Measurements from ENCODE around the gene CMPK2. TPM values are rescaled to one million over a fixed set of nuclear protein-coding genes. Genes with fewer than 3 reads are reported as not detected.

CMPK2 gene
- total RNA-seq, 2 experiments from 2014 or later: 7.2 to 7.7 TPM

DNA sequence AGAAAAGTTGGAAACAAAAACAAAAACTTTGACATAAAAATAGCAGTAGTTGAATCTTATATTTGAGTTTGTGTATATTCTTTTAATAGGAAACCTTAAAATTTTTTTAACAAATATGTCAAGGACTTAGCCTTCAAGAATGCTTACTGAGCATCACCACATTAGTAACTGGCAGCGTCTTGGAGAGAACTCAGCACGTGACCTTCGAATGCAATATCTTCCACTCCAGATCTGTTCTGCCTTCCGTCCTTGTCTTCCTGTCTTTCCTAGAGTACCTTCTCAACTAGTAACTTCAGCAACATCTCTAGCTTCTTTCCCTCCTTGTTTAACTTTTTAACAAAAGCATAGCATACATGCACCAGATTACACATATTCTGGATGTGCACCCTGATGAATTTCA is 12.8 kb upstream of the CMPK2 start:
- CTCF ChIA-PET: interaction anchor here (1.1 to 5.3 kb wide), 9 partner anchors 12 to 53 kb away, joined by 3 to 54 read pairs (median 5); partner anchors contain the start of gene CMPK2
- peaks cover 58% of the 10 kb centered on the region for H3K4me1 Mint-ChIP-seq (ENCODE audit: low read depth)
- H3K27me3 Mint-ChIP-seq (ENCODE audit: low read depth): no peaks in the 10 kb centered on the region
- no peak for DNase-seq
- H3K27ac Mint-ChIP-seq: no peak overlapping the region
- peaks cover 5% of the 10 kb centered on the region for H3K9me3 Mint-ChIP-seq
- H3K4me3 Mint-ChIP-seq: peak overlapping the region; percentile 49
- H3K36me3 Mint-ChIP-seq (ENCODE audit: low read depth): peaks cover 6% of the 10 kb centered on the region
- intact Hi-C loops (cut with micrococcal nuclease): loop anchor here (5.0 to 10.0 kb wide), 2 partner anchors 314 to 1666 kb away; no protein-coding TSS in a partner anchor

DNA sequence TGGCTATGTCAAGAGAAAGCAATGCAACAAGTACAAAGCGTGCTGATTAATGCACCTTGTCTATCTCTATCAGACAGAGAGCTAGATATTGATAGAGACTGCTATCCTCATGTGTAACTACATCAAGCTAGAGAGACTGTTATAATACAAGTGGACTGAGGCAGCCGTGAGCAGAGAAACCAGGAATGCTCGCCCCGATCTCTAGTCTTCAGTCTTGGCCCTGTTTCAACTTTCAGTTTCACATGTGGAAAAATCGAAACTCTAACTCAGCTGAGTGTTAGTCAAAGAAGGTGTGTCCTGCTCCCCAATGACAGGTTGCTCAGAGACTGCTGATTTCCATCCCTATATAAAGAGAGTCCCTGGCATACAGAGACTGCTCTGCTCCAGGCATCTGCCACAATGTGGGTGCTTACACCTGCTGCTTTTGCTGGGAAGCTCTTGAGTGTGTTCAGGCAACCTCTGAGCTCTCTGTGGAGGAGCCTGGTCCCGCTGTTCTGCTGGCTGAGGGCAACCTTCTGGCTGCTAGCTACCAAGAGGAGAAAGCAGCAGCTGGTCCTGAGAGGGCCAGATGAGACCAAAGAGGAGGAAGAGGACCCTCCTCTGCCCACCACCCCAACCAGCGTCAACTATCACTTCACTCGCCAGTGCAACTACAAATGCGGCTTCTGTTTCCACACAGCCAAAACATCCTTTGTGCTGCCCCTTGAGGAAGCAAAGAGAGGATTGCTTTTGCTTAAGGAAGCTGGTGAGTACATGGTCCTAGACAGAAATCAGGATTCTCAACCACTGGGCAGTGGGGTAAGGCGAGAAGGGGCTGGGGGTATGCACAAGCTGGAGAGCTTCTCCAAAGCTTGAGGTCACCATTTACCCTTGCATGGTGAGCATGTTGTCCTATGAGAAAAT is 11.9 kb upstream of the CMPK2 start, which contains the start of gene RSAD2:
RSAD2 (plus strand) TSS at position 376 of the 903 bp plus-strand sequence; CDS start at position 400, 24 bp downstream.
- peak within 1 kb of the TSS; percentile 68 for H3K4me3 Mint-ChIP-seq
- intact Hi-C loops (cut with micrococcal nuclease): loop anchor here (1.0 to 10.0 kb wide), 7 partner anchors 11 to 1667 kb away; no protein-coding TSS in a partner anchor
- no peak within 1 kb of the TSS for H3K27ac Mint-ChIP-seq
- DNase-seq: peak; percentile 45
- CTCF ChIA-PET: interaction anchor here (0.7 to 5.3 kb wide), 10 partner anchors 11 to 166 kb away, joined by 3 to 54 read pairs (median 4); partner anchors contain the start of gene CMPK2
- peaks cover 4% of the 10 kb centered on the region for H3K36me3 Mint-ChIP-seq (ENCODE audit: low read depth)
- H3K27me3 Mint-ChIP-seq (ENCODE audit: low read depth): no peaks in the 10 kb centered on the region
- peaks cover 5% of the 10 kb centered on the region for H3K9me3 Mint-ChIP-seq
- peaks cover 66% of the 10 kb centered on the region for H3K4me1 Mint-ChIP-seq (ENCODE audit: low read depth)

DNA sequence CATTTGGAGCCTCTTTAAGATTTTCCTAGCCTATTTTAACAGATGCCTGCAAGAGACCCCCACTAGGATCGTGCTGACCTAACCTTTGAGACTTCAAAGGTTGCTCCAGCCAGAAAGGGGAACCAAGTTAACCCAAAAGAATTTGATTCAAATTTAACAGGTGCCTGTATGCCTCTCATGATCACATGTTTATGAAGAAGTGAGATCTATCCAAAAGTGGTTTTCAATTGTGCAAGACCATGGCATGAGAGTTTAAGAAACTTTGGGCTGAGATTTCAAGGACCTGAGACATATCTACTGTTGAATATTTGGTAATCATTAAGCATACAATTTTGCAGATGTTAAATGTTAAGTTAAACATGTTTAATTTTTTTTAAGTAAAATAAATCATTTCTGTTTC is 10.6 kb upstream of the CMPK2 start:
- CTCF ChIA-PET: interaction anchor here (0.8 to 5.3 kb wide), 4 partner anchors 10 to 38 kb away, joined by 4 to 54 read pairs (median 22); partner anchors contain the start of gene CMPK2
- intact Hi-C loops (cut with micrococcal nuclease): loop anchor here (5.0 to 10.0 kb wide), 2 partner anchors 316 to 1668 kb away; no protein-coding TSS in a partner anchor
- peaks cover 4% of the 10 kb centered on the region for H3K36me3 Mint-ChIP-seq (ENCODE audit: low read depth)
- H3K27me3 Mint-ChIP-seq (ENCODE audit: low read depth): no peaks in the 10 kb centered on the region
- H3K4me3 Mint-ChIP-seq: no peak overlapping the region
- H3K4me1 Mint-ChIP-seq (ENCODE audit: low read depth): peaks cover 68% of the 10 kb centered on the region
- H3K27ac Mint-ChIP-seq: no peak overlapping the region
- peaks cover 5% of the 10 kb centered on the region for H3K9me3 Mint-ChIP-seq
- DNase-seq: no peak

DNA sequence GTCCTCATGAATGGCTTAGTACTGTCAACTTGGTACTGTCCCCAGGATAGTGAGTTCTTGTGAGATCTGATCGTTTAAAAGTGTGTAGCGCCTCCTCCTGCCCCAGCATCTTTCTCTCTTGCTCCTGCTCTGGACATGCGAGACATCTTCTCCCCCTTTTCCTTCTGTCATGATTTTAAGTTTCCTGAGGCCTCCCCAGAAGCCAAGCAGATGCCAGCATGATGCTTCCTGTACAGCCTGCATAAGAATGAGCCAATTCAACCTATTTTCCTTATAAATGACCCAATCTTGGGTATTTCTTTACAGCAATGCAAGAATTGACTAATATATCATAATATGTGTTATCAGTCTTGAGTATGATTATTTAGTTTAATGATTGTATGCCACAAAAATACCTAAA is 8.3 kb upstream of the CMPK2 start:
- CTCF ChIA-PET: interaction anchor here (1.0 kb wide), 1 partner anchor 8 kb away, joined by 3 read pairs; the partner anchor contains the start of gene CMPK2
- H3K4me1 Mint-ChIP-seq (ENCODE audit: low read depth): peaks cover 53% of the 10 kb centered on the region
- intact Hi-C loops (cut with micrococcal nuclease): loop anchor here (10.0 kb wide), 1 partner anchor 1671 kb away; no protein-coding TSS in a partner anchor
- no peak overlapping the region for H3K27ac Mint-ChIP-seq
- H3K9me3 Mint-ChIP-seq: peaks cover 5% of the 10 kb centered on the region
- no peaks in the 10 kb centered on the region for H3K27me3 Mint-ChIP-seq (ENCODE audit: low read depth)
- DNase-seq: no peak
- peaks cover 4% of the 10 kb centered on the region for H3K36me3 Mint-ChIP-seq (ENCODE audit: low read depth)
- H3K4me3 Mint-ChIP-seq: no peak overlapping the region

DNA sequence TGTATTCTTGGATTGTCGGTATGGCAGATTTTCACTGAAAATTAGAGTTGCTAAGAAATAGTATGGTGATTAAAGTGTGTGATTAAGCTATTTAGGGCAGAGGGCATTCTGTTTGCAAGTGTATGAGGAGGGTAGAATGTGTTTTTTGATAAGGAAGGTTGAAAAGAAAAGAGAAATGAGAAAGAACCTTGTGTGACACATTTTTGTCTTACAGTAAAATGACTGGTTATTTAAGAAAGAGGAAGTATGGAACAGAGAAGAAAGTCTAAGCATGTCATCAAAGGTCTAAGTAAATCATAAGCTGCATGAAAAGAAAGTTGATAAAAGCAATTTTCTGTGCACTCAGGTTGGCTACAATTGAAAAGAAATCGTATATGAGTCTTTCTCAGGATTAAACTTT is 6.7 kb upstream of the CMPK2 start:
- Mint-ChIP-seq H3K9me3 (peaks cover 5% of the 10 kb centered on the region), H3K27ac (peak overlapping the region; percentile 37), H3K36me3 (ENCODE audit: low read depth) (peaks cover 4% of the 10 kb centered on the region), H3K4me1 (ENCODE audit: low read depth) (peaks cover 39% of the 10 kb centered on the region), H3K4me3 (peak overlapping the region; percentile 34), H3K27me3 (ENCODE audit: low read depth) (no peaks in the 10 kb centered on the region)
- DNase-seq: no peak
- intact Hi-C loops (cut with micrococcal nuclease): loop anchor here (10.0 kb wide), 1 partner anchor 1672 kb away; no protein-coding TSS in a partner anchor
- CTCF ChIA-PET: interaction anchor here (0.9 to 2.3 kb wide), 3 partner anchors 24 to 172 kb away, joined by 3 to 13 read pairs (median 3); no protein-coding TSS in a partner anchor

GRCh38 chr2:6866982-6867381 is 1.3 kb upstream of the CMPK2 start:
- H3K27ac Mint-ChIP-seq: no peak overlapping the region
- H3K4me1 Mint-ChIP-seq (ENCODE audit: low read depth): peaks cover 21% of the 10 kb centered on the region
- peaks cover 10% of the 10 kb centered on the region for H3K36me3 Mint-ChIP-seq (ENCODE audit: low read depth)
- no peak overlapping the region for H3K4me3 Mint-ChIP-seq
- CTCF ChIA-PET: interaction anchor here (0.6 to 5.8 kb wide), 15 partner anchors 9 to 182 kb away, joined by 3 to 54 read pairs (median 6); partner anchors contain the start of gene RSAD2
- no peak for DNase-seq
- peaks cover under 1% of the 10 kb centered on the region for H3K9me3 Mint-ChIP-seq
- intact Hi-C loops (cut with micrococcal nuclease): loop anchor here (1.0 to 5.0 kb wide), 3 partner anchors 10 to 85 kb away; partner anchors contain the start of gene RSAD2
- H3K27me3 Mint-ChIP-seq (ENCODE audit: low read depth): no peaks in the 10 kb centered on the region

DNA sequence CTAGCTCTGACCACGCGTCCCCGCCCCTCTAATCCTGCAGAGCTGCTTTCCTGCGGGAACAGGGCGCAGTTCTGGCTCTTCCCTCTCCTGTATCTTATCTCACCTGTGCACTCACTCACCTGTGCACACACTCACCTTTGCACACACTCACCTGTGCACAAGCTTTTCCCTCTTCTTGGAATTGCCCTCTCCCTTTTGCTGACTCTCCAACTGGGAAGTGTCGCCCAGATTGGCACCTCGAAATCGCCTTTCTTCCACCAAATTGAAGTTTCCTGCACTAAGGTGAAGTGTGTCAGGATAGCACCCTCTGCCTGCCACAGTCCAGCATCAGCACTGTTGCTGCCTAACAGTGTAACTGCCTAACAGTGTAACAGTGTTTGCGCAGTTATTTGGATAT is 566 bp upstream of the CMPK2 start:
- Mint-ChIP-seq H3K27me3 (ENCODE audit: low read depth) (no peaks in the 10 kb centered on the region), H3K9me3 (peaks cover 7% of the 10 kb centered on the region), H3K36me3 (ENCODE audit: low read depth) (peaks cover 17% of the 10 kb centered on the region), H3K27ac (peak overlapping the region; percentile 77), H3K4me1 (ENCODE audit: low read depth) (peaks cover 19% of the 10 kb centered on the region), H3K4me3 (peak overlapping the region; percentile 89)
- DNase-seq: peak; percentile 75
- intact Hi-C loops (cut with micrococcal nuclease): loop anchor here (1.0 to 5.0 kb wide), 3 partner anchors 11 to 84 kb away; partner anchors contain the start of gene RSAD2
- CTCF ChIA-PET: interaction anchor here (0.5 to 5.8 kb wide), 19 partner anchors 8 to 183 kb away, joined by 3 to 54 read pairs (median 6); partner anchors contain the start of gene RSAD2

DNA sequence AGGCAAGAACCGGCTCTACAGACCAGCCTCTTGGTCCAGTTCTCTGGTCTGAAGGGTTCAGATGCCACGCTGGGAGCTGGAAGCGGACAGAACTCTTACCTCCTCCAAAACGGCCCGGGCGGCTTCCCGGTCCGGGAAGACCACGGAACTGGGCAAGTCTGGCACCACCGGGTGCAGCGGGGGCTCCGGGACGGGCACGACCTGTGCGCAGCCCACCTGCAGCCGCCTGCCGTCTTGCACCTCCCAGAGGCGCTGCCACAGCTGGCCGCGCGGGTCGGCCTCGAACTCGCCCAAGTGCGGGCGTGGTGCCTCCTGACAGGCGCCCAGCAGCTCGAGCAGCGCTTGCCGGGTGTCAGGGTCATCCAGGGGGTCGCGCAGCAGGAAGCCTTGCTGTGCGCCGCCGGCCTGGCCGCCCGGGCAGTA is 773 bp downstream of the CMPK2 start:
- Mint-ChIP-seq H3K4me1 (ENCODE audit: low read depth) (peaks cover 17% of the 10 kb centered on the region), H3K9me3 (peaks cover 20% of the 10 kb centered on the region), H3K27me3 (ENCODE audit: low read depth) (no peaks in the 10 kb centered on the region), H3K36me3 (ENCODE audit: low read depth) (peaks cover 30% of the 10 kb centered on the region), H3K27ac (no peak overlapping the region), H3K4me3 (peak overlapping the region; percentile 72)
- intact Hi-C loops (cut with micrococcal nuclease): loop anchor here (2.0 to 5.0 kb wide), 2 partner anchors 30 to 83 kb away; no protein-coding TSS in a partner anchor
- peak; percentile 14 for DNase-seq
- CTCF ChIA-PET: interaction anchor here (1.7 to 5.8 kb wide), 9 partner anchors 14 to 49 kb away, joined by 6 to 54 read pairs (median 15); partner anchors contain the start of gene RSAD2

- DNase-seq: no peak
- Mint-ChIP-seq H3K36me3 (ENCODE audit: low read depth) (peaks cover 36% of the 10 kb centered on the region), H3K4me1 (ENCODE audit: low read depth) (peaks cover 17% of the 10 kb centered on the region), H3K4me3 (peak overlapping the region; percentile 72), H3K9me3 (peaks cover 24% of the 10 kb centered on the region), H3K27me3 (ENCODE audit: low read depth) (no peaks in the 10 kb centered on the region), H3K27ac (no peak overlapping the region)
- CTCF ChIA-PET: interaction anchor here (1.0 to 5.8 kb wide), 6 partner anchors 15 to 126 kb away, joined by 5 to 54 read pairs (median 16); partner anchors contain the start of gene RSAD2
- intact Hi-C loops (cut with micrococcal nuclease): loop anchor here (2.0 kb wide), 1 partner anchor 29 kb away; no protein-coding TSS in a partner anchor
These were observed 1.4 kb downstream of the CMPK2 start for GRCh38 chr2:6864231-6864754.

- no peak for DNase-seq
- Mint-ChIP-seq H3K27ac (no peak overlapping the region), H3K27me3 (ENCODE audit: low read depth) (no peaks in the 10 kb centered on the region), H3K36me3 (ENCODE audit: low read depth) (peaks cover 41% of the 10 kb centered on the region), H3K4me3 (no peak overlapping the region), H3K4me1 (ENCODE audit: low read depth) (peaks cover 17% of the 10 kb centered on the region), H3K9me3 (peaks cover 27% of the 10 kb centered on the region)
- CTCF ChIA-PET: interaction anchor here (1.0 to 5.8 kb wide), 3 partner anchors 15 to 126 kb away, joined by 5 to 54 read pairs (median 46); partner anchors contain the start of gene RSAD2
- intact Hi-C loops (cut with micrococcal nuclease): loop anchor here (2.0 kb wide), 1 partner anchor 29 kb away; no protein-coding TSS in a partner anchor
These were observed 1.9 kb downstream of the CMPK2 start for GRCh38 chr2:6863792-6864191.

- Mint-ChIP-seq H3K4me3 (no peak overlapping the region), H3K27ac (no peak overlapping the region), H3K4me1 (ENCODE audit: low read depth) (peaks cover 18% of the 10 kb centered on the region), H3K36me3 (ENCODE audit: low read depth) (peaks cover 50% of the 10 kb centered on the region), H3K27me3 (ENCODE audit: low read depth) (no peaks in the 10 kb centered on the region), H3K9me3 (peaks cover 36% of the 10 kb centered on the region)
- intact Hi-C loops (cut with micrococcal nuclease): no loop called here
- CTCF ChIA-PET: no interaction called here
- no peak for DNase-seq
These were observed 5.4 kb downstream of the CMPK2 start for GRCh38 chr2:6860296-6860695.

All from activated naive CD4-positive, alpha-beta T cell treated with anti-CD3 and anti-CD28 coated beads for 36 hours (primary cell).